VCaP (cell line): Measurements from ENCODE around the gene PPM1N.

Experiments used
- H3K27ac ChIP-seq: fragments of 450-650 bp; 2 replicates; pipeline ENCODE4 v1.5.1; 2017
- CTCF ChIP-seq: fragments of 450-650 bp; conservative IDR thresholded peaks from 2 replicates; pipeline ENCODE4 v1.5.1; 2017; ENCODE audit warnings: mild to moderate bottlenecking, moderate library complexity

PPM1N gene

GRCh38 chr19:45475537-45476291 lies 22.5 kb upstream of the PPM1N start:
- TF ChIP-seq CTCF: no peak
- peak overlapping the region; percentile 28 for H3K27ac ChIP-seq

DNA sequence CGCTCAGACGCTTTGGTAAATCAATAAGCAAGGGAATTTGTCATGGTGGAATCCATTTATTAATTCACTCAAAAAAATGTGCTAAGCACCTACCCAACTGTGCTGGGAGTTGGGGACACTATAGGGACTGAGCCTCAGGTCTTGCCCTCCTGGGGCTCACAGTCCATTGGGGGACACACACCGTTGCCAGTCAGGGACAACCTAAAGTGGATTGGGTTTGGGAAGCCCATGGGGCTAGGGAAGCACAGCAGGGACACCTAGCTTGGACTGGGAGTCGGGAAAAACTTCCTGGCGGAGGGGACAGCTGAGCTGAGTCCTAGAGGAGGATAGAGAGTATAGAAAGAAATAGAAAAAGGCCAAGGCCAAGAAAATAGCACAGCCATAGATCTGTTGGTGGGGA lies 21.9 kb upstream of the PPM1N start:
- no peak overlapping the region for H3K27ac ChIP-seq
- TF ChIP-seq CTCF: no peak

GRCh38 chr19:45477186-45477585 lies 21.1 kb upstream of the PPM1N start:
- no peak overlapping the region for H3K27ac ChIP-seq

DNA sequence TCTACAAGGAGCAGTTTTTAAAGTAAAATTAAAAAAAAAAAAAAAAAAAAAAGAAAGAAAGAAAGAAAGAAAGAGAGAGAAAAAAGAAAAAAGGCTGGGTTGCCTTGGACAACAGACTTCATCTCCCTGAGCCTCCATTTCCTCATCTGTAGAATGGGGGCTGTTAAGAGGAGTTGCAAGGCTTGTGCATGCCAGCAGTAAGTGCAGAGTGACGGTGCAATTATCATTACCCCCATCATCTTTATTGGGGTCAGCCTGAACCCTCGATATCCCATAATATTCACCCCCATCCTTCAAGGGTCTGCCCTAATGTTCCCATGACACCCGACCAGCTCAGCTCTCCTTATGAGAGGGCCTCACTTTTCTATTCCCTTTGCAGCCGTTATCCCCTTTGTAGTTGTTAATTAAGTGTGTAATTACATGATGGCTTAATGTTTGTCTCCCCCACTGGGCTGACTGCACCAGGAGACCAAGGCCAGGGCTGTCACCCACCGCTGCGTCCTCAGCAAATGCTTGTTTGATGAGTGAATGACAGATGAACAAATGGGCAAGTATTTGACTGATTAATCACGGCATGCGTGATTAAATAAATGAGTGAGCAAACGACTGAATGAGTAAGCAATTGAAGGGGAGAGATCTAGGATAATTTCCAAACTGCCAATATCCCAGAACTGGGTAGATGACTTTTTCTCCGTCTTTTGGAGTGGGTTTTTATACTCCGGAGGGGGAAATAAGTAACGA lies 20.4 kb upstream of the PPM1N start:
- H3K27ac ChIP-seq: peak overlapping the region; percentile 98
- no peak for TF ChIP-seq CTCF

More at GRCh38 chr19:45477186-45477585, 21.1 kb upstream of the PPM1N start:
- no peak for TF ChIP-seq CTCF

GRCh38 chr19:45478454-45479238 lies 19.6 kb upstream of the PPM1N start:
- peak overlapping the region; percentile 98 for H3K27ac ChIP-seq
- peak; percentile 96 for TF ChIP-seq CTCF

DNA sequence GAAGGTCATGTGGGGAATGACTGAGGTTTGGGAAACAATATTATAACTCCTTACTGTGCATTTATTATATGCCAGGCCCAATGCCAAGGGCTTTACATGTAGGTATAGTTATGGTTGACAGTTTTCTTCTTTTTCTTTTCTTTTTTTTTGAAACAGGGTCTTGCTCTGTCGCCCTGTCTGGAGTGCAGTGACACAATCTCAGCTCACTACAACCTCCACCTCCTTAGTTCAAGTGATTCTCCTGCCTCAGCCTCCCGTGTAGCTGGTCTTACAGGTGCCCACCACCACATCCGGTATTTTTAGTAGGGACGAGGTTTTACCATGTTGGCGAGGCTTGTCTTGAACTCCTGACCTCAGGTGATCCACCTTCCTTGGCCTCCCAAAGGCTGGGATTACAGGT lies 15.2 kb upstream of the PPM1N start:
- TF ChIP-seq CTCF: no peak

More for the DNA sequence above, 15.2 kb upstream of the PPM1N start:
- no peak overlapping the region for H3K27ac ChIP-seq
